ENCODE data around the gene CLSTN2. TPM values are rescaled to one million over a fixed set of nuclear protein-coding genes. Genes with fewer than 3 reads are reported as not detected.

Gene CLSTN2
- total RNA-seq, 2 donors from 2014 or later, result 3.5 to 60.3 TPM

DNA sequence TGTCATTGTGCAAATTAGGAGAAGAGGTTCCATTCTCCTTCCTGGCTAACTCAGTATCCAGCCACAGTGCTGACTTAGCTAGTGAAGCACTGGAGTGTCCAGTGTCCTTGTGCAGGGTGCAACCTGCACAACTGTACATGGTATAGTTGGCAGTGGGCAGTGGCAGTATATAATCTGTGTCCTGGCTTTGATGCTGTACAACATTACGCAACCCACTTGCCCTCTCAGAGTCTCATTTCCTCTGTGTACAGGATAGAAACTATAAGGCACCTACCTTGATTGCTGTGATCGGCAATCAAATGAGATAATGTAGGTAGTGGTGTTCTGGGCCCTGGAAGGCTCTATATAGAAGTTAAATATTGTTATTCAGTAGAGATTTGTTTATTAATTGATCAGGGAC, 333.6 kb downstream of the CLSTN2 start:
- WGBS, result 100% methylated on average over 2 of the region's 2 CpGs
- H3K27me3 ChIP-seq (replicated peaks; ENCODE audit: insufficient read depth), result no peaks in the 10 kb centered on the region
- intact Hi-C loops (cut with DNase I), result no loop called here

DNA sequence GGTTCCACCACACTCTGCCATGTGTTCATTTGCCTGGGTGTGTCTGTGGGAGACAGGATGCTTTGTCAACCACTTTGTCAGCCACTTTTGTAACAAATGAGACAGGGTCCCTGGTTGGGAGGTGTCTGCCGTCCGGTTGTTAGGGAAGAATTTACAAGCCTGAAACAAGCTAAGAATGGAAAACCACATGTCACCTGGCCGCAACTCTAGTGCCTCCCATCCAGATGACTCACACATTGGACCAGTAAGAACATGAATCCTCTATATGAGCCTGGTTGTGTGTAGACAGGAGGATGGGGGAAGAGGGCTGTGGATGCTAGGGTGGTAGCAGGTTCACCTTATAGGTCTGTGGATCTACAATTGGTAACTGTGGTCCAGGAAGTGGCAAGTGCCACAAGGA, 335.3 kb downstream of the CLSTN2 start:
- Histone ChIP-seq H3K4me1 (replicated peaks) (no peaks in the 10 kb centered on the region), H3K27me3 (replicated peaks; ENCODE audit: insufficient read depth) (no peaks in the 10 kb centered on the region), H3K36me3 (no peaks in the 10 kb centered on the region), H3K4me3 (no peak overlapping the region), H3K27ac (no peak overlapping the region), H3K9me3 (no peaks in the 10 kb centered on the region)
- 65% methylated on average over 3 of the region's 3 CpGs for WGBS
- no peak for DNase-seq (ENCODE audit: low spot score)
- TF ChIP-seq, protein P1, sequence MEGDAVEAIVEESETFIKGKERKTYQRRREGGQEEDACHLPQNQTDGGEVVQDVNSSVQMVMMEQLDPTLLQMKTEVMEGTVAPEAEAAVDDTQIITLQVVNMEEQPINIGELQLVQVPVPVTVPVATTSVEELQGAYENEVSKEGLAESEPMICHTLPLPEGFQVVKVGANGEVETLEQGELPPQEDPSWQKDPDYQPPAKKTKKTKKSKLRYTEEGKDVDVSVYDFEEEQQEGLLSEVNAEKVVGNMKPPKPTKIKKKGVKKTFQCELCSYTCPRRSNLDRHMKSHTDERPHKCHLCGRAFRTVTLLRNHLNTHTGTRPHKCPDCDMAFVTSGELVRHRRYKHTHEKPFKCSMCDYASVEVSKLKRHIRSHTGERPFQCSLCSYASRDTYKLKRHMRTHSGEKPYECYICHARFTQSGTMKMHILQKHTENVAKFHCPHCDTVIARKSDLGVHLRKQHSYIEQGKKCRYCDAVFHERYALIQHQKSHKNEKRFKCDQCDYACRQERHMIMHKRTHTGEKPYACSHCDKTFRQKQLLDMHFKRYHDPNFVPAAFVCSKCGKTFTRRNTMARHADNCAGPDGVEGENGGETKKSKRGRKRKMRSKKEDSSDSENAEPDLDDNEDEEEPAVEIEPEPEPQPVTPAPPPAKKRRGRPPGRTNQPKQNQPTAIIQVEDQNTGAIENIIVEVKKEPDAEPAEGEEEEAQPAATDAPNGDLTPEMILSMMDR (IDR thresholded peaks at IDR 0.05), result no peak
- TF ChIP-seq POLR2A (IDR thresholded peaks at IDR 0.05), result no peak
- no peak for TF ChIP-seq POLR2AphosphoS5 (IDR thresholded peaks at IDR 0.05)
- intact Hi-C loops (cut with DNase I), result no loop called here

More for the DNA sequence above, 333.6 kb downstream of the CLSTN2 start:
- DNase-seq (ENCODE audit: low spot score), result no peak
- Histone ChIP-seq H3K36me3 (no peaks in the 10 kb centered on the region), H3K9me3 (no peaks in the 10 kb centered on the region), H3K4me3 (no peak overlapping the region), H3K27ac (no peak overlapping the region), H3K4me1 (replicated peaks) (no peaks in the 10 kb centered on the region)
- no peak for TF ChIP-seq POLR2A (IDR thresholded peaks at IDR 0.05)
- TF ChIP-seq, protein P1 (IDR thresholded peaks at IDR 0.05), result no peak
- no peak for TF ChIP-seq POLR2AphosphoS5 (IDR thresholded peaks at IDR 0.05)

DNA sequence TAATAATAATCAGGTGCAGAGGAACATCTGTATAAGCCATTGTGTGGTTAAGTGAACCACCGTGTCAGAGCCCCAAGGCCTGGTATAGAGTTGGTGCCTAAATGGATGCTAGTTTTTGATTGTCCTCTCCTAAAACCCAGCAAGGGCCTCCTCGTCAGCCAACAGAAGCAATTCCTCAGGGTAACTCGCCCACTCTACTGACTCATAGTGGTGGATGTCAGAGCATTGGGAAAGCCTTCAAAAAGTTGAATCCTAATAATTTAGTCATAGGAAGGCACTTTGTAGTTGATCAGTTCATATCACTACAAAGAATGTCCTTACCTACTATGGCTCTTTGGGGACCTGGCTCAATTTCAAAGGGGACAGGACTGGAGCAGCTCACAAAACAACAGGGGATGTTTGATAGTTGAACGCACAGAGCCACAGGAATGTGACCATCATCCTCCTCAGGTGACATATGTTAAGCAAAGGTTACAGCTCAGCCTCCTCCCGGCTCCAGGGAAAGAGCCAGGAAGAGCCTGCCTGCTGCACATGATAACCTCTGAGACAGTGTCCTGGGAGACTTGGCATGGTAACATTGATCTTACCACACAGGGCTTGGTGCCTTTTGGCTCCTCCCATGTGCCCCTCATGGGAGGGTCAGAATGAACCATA, 338.7 kb downstream of the CLSTN2 start:
- no peak for TF ChIP-seq POLR2AphosphoS5 (IDR thresholded peaks at IDR 0.05)
- TF ChIP-seq, protein P1 (IDR thresholded peaks at IDR 0.05), result no peak
- TF ChIP-seq POLR2A (IDR thresholded peaks at IDR 0.05), result no peak
- Histone ChIP-seq H3K9me3 (no peaks in the 10 kb centered on the region), H3K36me3 (no peaks in the 10 kb centered on the region), H3K27ac (no peak overlapping the region), H3K4me1 (replicated peaks) (no peaks in the 10 kb centered on the region), H3K27me3 (replicated peaks; ENCODE audit: insufficient read depth) (no peaks in the 10 kb centered on the region), H3K4me3 (no peak overlapping the region)
- DNase-seq (ENCODE audit: low spot score), result no peak
- 66% methylated on average over 5 of the region's 5 CpGs for WGBS
- intact Hi-C loops (cut with DNase I), result no loop called here

DNA sequence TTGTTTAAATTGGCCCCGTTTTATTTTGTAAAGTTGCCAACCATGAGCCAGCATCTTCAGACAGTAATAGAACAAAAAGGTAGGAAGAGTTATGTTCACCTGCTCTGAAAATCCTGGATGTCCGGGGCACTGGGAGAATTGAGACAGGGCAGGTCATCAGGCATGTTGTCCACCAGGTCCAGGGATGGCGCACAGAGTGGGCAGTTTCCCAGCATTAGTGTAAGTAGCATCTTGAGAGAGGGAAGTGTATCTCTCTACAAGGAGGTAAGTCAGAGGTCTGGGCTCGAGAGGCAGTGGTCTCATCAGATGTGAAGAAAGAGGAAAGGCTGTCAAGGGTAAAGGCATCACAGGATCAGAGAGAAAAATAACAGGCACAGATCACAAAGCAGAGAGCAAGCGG, 339.4 kb downstream of the CLSTN2 start:
- no peak overlapping the region for H3K27ac ChIP-seq
- H3K9me3 ChIP-seq, result no peaks in the 10 kb centered on the region
- TF ChIP-seq POLR2A (IDR thresholded peaks at IDR 0.05) (no peak), POLR2AphosphoS5 (IDR thresholded peaks at IDR 0.05) (no peak)
- TF ChIP-seq, protein P1 (IDR thresholded peaks at IDR 0.05), result no peak
- WGBS, result 80% methylated on average over 5 of the region's 5 CpGs
- no peaks in the 10 kb centered on the region for H3K4me1 ChIP-seq (replicated peaks)
- DNase-seq (ENCODE audit: low spot score), result no peak
- no peaks in the 10 kb centered on the region for H3K27me3 ChIP-seq (replicated peaks; ENCODE audit: insufficient read depth)
- intact Hi-C loops (cut with DNase I), result no loop called here
- H3K36me3 ChIP-seq, result no peaks in the 10 kb centered on the region
- H3K4me3 ChIP-seq, result no peak overlapping the region

DNA sequence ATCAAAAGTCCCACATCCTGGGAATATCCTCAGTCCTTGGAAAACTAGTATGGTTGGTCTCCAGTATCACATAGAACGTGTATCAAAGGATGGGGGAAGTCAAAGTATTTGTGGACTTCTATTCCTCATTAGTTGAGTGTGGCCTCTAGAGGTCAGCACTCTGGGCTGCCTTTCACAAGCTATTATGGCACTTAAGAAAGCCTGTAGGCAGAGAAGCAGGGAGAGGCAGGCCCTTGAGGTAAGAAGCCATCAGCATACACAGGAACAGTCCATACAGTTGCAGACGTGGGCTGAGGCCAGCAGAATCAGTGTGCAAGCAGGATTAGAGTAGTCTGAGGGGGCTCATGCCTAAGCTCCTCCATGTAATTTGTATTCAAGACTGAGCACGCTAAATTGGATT, 341.7 kb downstream of the CLSTN2 start:
- Histone ChIP-seq H3K4me1 (replicated peaks) (no peaks in the 10 kb centered on the region), H3K27ac (no peak overlapping the region), H3K4me3 (no peak overlapping the region), H3K9me3 (no peaks in the 10 kb centered on the region), H3K27me3 (replicated peaks; ENCODE audit: insufficient read depth) (no peaks in the 10 kb centered on the region), H3K36me3 (no peaks in the 10 kb centered on the region)
- 82% methylated on average over 3 of the region's 3 CpGs for WGBS
- DNase-seq (ENCODE audit: low spot score), result no peak
- intact Hi-C loops (cut with DNase I), result no loop called here
- TF ChIP-seq, protein P1 (IDR thresholded peaks at IDR 0.05), result peak in 2 of 4 experiments; percentile 7 to 13
- no peak for TF ChIP-seq POLR2A (IDR thresholded peaks at IDR 0.05)
- TF ChIP-seq POLR2AphosphoS5 (IDR thresholded peaks at IDR 0.05), result no peak

Data from prostate gland (tissue), 2 donors.